Skeletal muscle cell (primary cell): ENCODE data around the gene CTDP1.
A peak's percentile ranks its signal among the peaks of the same experiment; 100 is the strongest.

Experiments used
- DNase-seq: peaks from one replicate; pipeline ENCODE4 v3.0.0-alpha.2; 2010; ENCODE audit warnings: low read depth
- H3K4me3 ChIP-seq: 2 replicates; pipeline ENCODE4 v1.5.1; 2011; ENCODE audit warnings: low read depth, mild to moderate bottlenecking, control low read depth, low read length, moderate library complexity

The CTDP1 gene

DNA sequence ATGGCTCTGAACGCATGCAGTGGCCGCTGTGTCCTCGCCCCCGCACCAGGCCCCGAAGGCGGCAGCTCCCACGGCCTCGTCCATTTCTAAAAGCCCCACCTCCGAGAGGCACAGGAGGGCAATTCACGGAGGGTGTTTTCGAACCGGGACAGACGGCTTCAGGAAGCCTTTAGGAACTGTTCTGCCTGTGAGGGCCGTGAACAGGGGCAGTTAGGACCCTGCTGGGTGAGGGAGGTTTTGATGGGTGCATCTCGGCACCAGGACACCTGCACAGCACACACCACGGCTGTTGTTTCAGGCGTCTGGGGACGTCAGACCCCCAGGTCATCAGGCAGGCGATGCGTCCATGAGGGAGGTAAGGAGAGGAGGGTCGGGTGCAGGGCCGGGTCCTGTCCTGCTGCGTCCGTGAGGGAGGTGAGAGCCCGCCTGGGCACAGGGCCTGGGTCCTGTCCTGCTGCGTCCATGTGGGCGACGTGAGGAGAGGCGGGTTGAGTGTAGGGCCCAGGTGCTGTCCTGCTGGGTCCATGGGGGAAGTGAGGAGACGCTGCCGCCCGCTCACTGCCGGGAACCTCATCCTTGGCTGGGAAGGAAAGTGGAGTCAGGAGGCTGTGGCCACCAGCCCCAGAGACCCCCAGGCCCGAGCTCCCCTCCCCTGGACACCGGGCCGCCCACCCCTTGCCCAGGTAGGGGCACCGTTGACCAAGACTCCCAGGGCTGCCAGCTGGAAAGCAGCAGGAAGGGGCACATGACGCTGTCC, 92.7 kb downstream of the CTDP1 start:
- H3K4me3 ChIP-seq, result no peak overlapping the region
- no peak for DNase-seq

- DNase-seq, result no peak
- H3K4me3 ChIP-seq, result no peak overlapping the region
These were observed 93.5 kb downstream of the CTDP1 start for GRCh38 chr18:79772865-79773696.

GRCh38 chr18:79774111-79774510, 94.5 kb downstream of the CTDP1 start:
- DNase-seq, result no peak
- no peak overlapping the region for H3K4me3 ChIP-seq

- no peak overlapping the region for H3K4me3 ChIP-seq
- no peak for DNase-seq
These were observed 96.0 kb downstream of the CTDP1 start for GRCh38 chr18:79775441-79776221.

- no peak overlapping the region for H3K4me3 ChIP-seq
- DNase-seq, result no peak
These were observed 97.1 kb downstream of the CTDP1 start for GRCh38 chr18:79776674-79777073.

DNA sequence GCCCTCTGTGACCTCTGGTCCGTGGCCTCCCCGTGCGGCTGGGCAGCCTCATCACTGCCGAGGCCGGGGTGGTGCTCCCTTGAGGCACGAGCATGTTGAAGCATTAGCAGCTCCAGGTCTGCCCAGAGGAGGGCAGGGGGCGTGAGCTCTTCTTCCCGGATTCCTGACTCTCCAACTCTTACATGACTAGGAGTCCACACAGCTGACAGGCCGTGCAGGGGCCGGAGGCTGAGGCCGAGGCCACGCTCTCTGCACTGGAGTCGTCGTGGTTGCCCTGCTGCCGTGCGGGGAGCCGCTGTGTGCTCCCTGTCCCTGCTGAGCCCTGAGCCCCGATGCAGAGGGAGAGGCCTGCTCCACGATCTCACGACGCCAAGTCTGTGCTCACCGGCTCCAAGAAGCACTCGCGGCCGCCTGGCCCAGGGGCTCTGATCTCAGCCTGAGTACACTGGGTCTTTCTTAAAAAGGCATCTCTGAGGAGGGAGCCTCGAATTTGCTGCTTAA, 98.7 kb downstream of the CTDP1 start:
- H3K4me3 ChIP-seq, result no peak overlapping the region
- DNase-seq, result no peak

- no peak for DNase-seq
- H3K4me3 ChIP-seq, result no peak overlapping the region
These were observed 99.6 kb downstream of the CTDP1 start for GRCh38 chr18:79779021-79779699.

GRCh38 chr18:79779700-79780190, 100.1 kb downstream of the CTDP1 start:
- no peak overlapping the region for H3K4me3 ChIP-seq
- DNase-seq, result no peak

GRCh38 chr18:79780547-79780946, 100.9 kb downstream of the CTDP1 start:
- no peak overlapping the region for H3K4me3 ChIP-seq
- no peak for DNase-seq

- no peak for DNase-seq
- no peak overlapping the region for H3K4me3 ChIP-seq
These were observed 101.8 kb downstream of the CTDP1 start for GRCh38 chr18:79781331-79781941.

DNA sequence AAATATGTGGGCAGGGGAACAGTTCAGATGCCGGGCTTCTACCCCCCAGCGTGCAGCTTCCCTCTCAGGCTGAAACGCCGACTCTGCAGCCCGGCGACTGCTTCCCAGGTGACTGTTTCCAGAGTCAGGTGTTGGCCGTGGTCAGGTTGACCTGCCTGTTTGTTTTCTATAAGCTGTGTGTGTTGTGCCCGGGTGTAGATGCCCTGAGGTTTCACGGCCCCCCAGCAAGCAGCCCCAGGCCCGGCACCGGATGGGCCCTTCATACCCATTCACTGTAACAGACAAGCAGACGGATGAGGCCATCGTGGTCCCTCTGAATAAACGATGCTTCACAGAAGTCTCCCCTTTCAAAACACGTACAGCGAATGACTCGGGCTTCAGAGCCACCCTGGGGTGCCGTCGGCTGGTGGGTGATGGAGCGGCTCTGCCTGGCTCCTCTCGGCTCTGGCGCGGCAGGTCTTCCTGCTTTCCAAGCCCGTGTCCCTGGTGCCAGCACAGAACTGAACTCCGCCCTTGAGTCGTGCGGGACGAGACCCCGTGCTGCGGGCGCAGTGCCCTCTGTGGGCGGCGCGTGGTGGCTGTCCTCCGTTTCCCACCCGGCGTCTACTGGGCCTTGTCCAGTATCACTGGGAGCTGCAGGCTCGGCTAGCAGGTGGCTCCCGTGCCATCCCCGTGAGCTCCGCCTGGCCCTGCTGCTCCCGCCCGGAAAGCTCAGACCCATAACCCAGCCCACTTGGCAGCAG, 103.1 kb downstream of the CTDP1 start:
- no peak for DNase-seq

DNA sequence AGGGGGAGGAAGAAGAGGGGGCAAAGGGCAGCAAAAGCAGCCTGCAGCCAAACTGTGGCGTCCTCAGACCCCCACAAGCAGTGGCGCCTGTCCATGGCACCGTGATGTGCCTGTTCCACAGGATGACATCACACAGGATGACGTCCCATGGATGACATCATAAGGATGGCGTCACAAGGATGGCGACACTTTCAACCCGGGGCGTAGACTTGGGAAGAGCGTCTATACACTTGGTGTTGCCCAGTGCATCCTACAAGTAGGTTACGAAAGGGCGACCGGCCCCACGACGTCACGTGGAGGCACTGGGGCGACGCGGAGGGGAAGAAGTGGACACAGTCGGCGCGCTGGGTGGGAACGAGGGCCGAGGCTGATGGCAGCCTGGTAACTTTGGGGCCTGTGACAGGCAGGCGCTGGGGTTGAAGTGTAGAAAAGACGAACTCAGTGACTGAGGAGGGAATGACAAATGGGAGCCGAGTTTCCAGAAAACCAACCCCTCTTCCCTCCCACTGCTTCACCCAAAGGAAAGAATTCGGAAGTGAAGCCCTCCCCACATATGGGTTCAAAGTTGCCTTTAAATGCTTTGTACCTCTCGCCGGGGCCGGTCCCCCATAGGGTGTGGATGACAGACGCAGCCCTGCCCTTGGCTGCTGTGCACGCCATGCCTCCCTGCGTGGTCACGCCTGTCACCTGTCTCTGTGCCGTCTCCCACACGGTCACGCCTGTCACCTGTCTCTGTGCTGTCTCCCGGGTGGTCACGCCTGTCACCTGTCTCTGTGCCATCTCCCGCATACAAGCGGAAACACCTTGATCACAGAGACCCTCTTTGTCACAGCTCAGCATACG, 104.7 kb downstream of the CTDP1 start:
- H3K4me3 ChIP-seq, result no peak overlapping the region
- no peak for DNase-seq

More for the DNA sequence above, 103.1 kb downstream of the CTDP1 start:
- no peak overlapping the region for H3K4me3 ChIP-seq

DNA sequence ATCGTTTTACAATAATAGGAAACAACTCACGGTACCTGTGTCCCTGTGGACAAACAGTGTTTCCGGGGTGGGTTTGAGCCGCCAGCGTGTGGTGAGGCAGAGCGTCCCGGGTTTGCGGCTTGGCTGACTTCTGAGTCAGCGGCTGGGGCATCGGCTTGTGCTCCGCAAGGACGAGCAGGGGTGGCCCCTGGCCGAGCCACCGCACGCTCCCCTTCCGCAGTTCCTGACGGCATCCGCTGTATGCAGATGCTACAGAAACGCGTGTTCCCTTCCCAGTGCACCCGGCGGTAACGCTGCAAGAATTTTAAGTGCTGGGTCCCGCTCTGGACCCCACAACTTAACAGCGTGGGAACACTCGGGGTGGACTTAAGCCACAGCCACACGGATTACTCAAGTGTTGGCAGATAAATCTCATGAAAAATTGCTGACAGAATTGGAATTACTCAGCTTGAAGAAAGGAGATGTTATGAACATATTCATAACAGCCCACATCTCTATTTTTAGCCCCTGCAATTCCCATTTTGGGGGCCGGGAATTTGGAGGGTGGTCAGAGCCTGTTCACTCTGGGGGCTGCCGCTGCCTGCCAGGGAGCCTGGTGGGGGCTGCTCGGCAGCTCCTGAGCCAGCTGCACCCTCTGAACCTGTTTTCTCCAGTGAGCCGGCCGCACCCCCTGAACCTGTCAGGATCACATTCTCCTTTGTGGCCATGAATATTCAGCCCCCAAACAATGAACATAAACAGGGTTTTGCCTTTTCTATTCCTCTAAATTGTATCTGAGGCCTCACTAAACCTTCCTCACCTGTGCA, 105.6 kb downstream of the CTDP1 start:
- H3K4me3 ChIP-seq, result no peak overlapping the region
- DNase-seq, result peak; percentile 48

- no peak for DNase-seq
These were observed 106.2 kb downstream of the CTDP1 start for GRCh38 chr18:79785831-79786230.

DNA sequence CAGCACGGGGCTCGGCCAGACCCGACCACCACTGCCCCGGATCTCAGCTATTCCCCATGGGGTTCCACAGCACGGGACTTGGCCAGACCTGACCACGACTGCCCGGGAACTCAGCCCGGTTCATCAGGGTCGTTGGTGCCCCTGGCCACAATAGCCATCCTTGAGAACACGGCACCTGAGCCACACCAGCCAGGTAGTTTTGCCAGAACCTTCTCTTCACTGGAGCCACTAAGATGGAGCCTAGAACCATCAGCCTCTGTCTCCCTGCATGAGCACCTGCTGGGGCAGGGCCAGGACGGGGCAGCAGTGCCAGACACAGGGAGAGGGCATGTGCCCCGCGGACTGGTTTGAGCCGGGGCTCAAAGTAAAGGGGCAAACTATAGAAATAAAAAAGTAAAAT, 106.7 kb downstream of the CTDP1 start:
- no peak for DNase-seq
- no peak overlapping the region for H3K4me3 ChIP-seq

More at GRCh38 chr18:79785831-79786230, 106.2 kb downstream of the CTDP1 start:
- H3K4me3 ChIP-seq, result no peak overlapping the region

DNA sequence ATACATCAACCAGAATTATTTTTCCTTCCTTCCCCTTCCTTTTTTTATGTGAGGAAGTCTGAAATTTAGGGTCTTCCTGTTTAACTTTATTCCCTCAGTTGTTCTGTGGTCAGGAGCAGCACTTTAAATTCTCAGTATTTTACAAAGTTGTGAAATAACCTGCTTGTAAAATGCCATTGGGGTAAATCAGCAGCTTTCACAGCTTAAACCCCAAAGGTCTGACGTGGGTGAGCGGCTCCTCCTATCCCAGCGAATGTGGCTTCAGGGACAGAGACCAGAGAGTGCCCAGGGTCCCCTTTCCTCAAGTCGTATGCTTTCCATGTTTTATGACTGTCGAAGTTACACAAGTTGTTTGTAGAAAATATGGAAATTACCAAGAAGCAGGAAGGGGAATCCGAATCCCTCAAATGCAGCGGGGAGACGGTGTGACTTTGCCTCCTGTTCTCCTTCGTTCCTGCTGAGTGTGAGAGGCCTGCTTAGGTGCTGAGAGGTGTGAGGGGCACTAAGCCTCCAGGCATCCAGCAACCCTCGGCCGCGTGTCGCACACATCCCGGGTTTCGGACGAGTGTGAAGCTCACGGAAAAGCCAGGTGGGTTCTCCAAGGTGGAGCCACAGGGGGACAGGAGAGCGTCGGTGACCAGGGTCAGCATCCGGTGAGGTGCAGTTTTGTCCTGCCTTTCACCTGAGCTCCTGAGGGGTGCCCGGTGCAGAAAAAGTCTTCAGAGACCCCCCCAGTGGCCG, 107.4 kb downstream of the CTDP1 start:
- peak; percentile 43 for DNase-seq

More for the DNA sequence above, 107.4 kb downstream of the CTDP1 start:
- no peak overlapping the region for H3K4me3 ChIP-seq
